ENCODE measurements around the gene COL4A4. TPM values are rescaled to one million over a fixed set of nuclear protein-coding genes. Genes with fewer than 3 reads are reported as not detected.
A peak's percentile ranks its signal among the peaks of the same experiment; 100 is the strongest.

The COL4A4 gene
- total RNA-seq (2012; rRNA removed) (0.28 TPM in 1 of 2 replicates, not detected in the other), polyA plus RNA-seq (2012; rRNA removed) (0.02 TPM in 1 of 2 replicates, not detected in the other), Bru-seq, nascent RNA (percentile 3 among the genes with signal in this experiment), BruChase-seq, experiment 1, labeled RNA remaining after a 6-hour chase (percentile 3 among the genes with signal in this experiment), BruChase-seq, experiment 2, labeled RNA remaining after a 2-hour chase (percentile 3 among the genes with signal in this experiment)
- under 0.01 TPM in 1 of 2 replicates, not detected in the other for polyA plus RNA-seq (2012; cell fraction: cytosol; rRNA removed)
- polyA plus RNA-seq (2012; cell fraction: nucleus; rRNA removed; ENCODE audit: low replicate concordance) = 0.01 and 0.02 TPM in 2 replicates
- long read RNA-seq = 0 reads

DNA sequence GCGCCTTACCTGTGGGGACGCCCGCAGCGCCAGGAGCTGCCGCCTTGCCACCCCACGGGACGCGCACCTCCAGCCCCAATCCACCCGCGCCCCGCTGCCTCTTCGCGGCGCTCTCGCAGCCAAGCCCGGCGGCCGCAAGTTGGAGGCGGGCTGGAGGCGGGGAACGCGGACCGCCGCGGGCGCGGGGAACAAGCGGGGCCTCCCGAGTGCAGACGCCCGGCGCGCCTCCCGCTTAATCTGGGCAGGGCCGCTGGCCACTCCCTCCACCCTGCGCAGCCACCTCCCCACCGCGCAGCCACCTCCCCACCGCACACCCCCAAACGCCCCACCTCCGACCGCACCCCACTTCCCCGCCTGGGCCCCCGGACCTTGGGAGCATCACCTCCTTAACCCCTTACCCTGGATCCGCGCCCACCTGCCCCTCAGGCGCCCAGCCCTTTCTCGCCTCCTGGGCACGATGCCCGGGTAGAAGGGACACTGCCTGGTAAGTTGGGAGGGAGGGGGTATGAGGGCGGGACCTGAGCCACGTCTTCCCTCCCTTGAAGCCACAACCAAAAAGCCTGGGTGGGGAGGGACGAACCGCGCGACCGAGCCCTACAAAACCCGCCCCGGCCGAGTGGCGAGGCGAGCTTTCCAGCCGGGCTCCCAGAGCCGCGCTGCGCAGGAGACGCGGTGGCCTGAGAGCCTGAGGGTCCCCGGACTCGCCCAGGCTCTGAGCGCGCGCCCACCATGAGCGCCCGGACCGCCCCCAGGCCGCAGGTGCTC, at the start of gene COL4A4, which contains the start of gene COL4A3:
TSS of gene COL4A4 (minus strand) at position 208 of the 765 bp plus-strand sequence. CDS start 16,722 bp downstream, outside the sequence.
TSS of gene COL4A3 (plus strand) at position 627 of the 765 bp plus-strand sequence. CDS start at position 730, 103 bp downstream.
- no peak within 1 kb of the TSS for H2BK5ac ChIP-seq (ENCODE audit: low read depth, low read length, poor library complexity, severe bottlenecking)
- ChIA-PET POLR2A (ENCODE audit: unreplicated experiment) (no interaction called here), CTCF (no interaction called here)
- no TSS peak for BruUV-seq (replicated peaks)
- H2AFZ ChIP-seq (replicated peaks; ENCODE audit: low read length, poor library complexity) = peak within 1 kb of the TSS; percentile 63
- H3K27ac ChIP-seq (ENCODE audit: insufficient read depth, low read length) = no peak within 1 kb of the TSS
- WGBS, 2 experiments (ENCODE audit: extremely low coverage in 2 of 2, insufficient read length in 1 of 2) = 2% methylated on average over 37 of the region's 77 CpGs; no CpG with 5 or more reads in 1 of the 2 experiments
- peak within 1 kb of the TSS; percentile 21 for H3K4me3 ChIP-seq (ENCODE audit: insufficient read depth, low read depth, low read length)
- no peak within 1 kb of the TSS for H3K14ac ChIP-seq (replicated peaks; ENCODE audit: low read depth, low read length)
- H3K36me3 ChIP-seq (ENCODE audit: control insufficient read depth, insufficient read depth, low read length) = no peaks in the 10 kb centered on the region
- H3K4me2 ChIP-seq (ENCODE audit: low read depth, low read length) = peak within 1 kb of the TSS; percentile 67
- no peaks in the 10 kb centered on the region; the same call in 1 of the 2 replicates for H3K4me1 ChIP-seq (ENCODE audit: control insufficient read depth, insufficient read depth, low read length)
- in situ Hi-C loops (cut with MboI; ENCODE audit: low sequenced_read_pairs) = no loop called here
- H4K91ac ChIP-seq (ENCODE audit: insufficient read depth, low read depth, low read length) = no peak within 1 kb of the TSS
- H4K5ac ChIP-seq (ENCODE audit: low read depth, low read length) = no peak within 1 kb of the TSS
- no peak within 1 kb of the TSS for H2BK20ac ChIP-seq (ENCODE audit: low read depth, low read length)
- no peak within 1 kb of the TSS for H3K18ac ChIP-seq (ENCODE audit: low read depth, low read length)
- H3K9ac ChIP-seq (ENCODE audit: low read depth, low read length) = no peak within 1 kb of the TSS
- no peaks in the 10 kb centered on the region for H3K9me1 ChIP-seq (ENCODE audit: insufficient read depth, low read length)
- H4K20me1 ChIP-seq (ENCODE audit: insufficient read depth, low read length) = no peaks in the 10 kb centered on the region
- H3K79me1 ChIP-seq (ENCODE audit: low read depth in 1 of 2, low read length in 2 of 2) = no peaks in the 10 kb centered on the region
- no peak within 1 kb of the TSS for H4K8ac ChIP-seq (ENCODE audit: low read depth in 2 of 2, low read length in 2 of 2)
- DNase-seq (no peak), ATAC-seq (ENCODE audit: low read depth) (peak; percentile 49)
- no peak within 1 kb of the TSS for H2BK15ac ChIP-seq (ENCODE audit: low read depth, low read length)
- H3K9me3 ChIP-seq (ENCODE audit: control insufficient read depth, insufficient read depth, low read length) = peaks cover 3% of the 10 kb centered on the region
- H3K23ac ChIP-seq (ENCODE audit: low read depth, low read length) = no peak within 1 kb of the TSS
- H3K4ac ChIP-seq (ENCODE audit: low read depth, low read length) = no peak within 1 kb of the TSS
- H2AK5ac ChIP-seq (ENCODE audit: low read depth, low read length) = no peak within 1 kb of the TSS
- no peak within 1 kb of the TSS for H2AK9ac ChIP-seq (replicated peaks; ENCODE audit: low read depth, low read length, poor library complexity)
- H3K27me3 ChIP-seq (ENCODE audit: control insufficient read depth, insufficient read depth, low read length) = peaks cover 29% of the 10 kb centered on the region
- H2BK120ac ChIP-seq (ENCODE audit: low read depth, low read length) = no peak within 1 kb of the TSS
- no peak within 1 kb of the TSS for H3K56ac ChIP-seq (ENCODE audit: extremely low read depth, insufficient read depth, low read length)
- intact Hi-C loops (cut with micrococcal nuclease) = no loop called here
- dilution Hi-C loops (cut with HindIII; ENCODE audit: low sequenced_read_pairs, unreplicated experiment) = no loop called here
- TF ChIP-seq POLR2A (IDR thresholded peaks at IDR 0.05; ENCODE audit: low read depth, low read length) = no peak
- no peak for TF ChIP-seq BHLHE40 (IDR thresholded peaks at IDR 0.05; ENCODE audit: low read depth, low read length)
- no peak for TF ChIP-seq FOS (IDR thresholded peaks at IDR 0.05; ENCODE audit: low read depth, low read length)
- TF ChIP-seq RFX5 (IDR thresholded peaks at IDR 0.05; ENCODE audit: low read depth, low read length) = no peak
- no peak for TF ChIP-seq CEBPB (IDR thresholded peaks at IDR 0.05; ENCODE audit: low read depth, low read length)
- no peak for TF ChIP-seq MAZ (IDR thresholded peaks at IDR 0.05; ENCODE audit: borderline replicate concordance, low read depth, low read length)
- TF ChIP-seq RAD21 (IDR thresholded peaks at IDR 0.05; ENCODE audit: low read length) = no peak
- no peak for TF ChIP-seq RCOR1 (IDR thresholded peaks at IDR 0.05; ENCODE audit: insufficient replicate concordance, low read length)
- TF ChIP-seq, protein P1, sequence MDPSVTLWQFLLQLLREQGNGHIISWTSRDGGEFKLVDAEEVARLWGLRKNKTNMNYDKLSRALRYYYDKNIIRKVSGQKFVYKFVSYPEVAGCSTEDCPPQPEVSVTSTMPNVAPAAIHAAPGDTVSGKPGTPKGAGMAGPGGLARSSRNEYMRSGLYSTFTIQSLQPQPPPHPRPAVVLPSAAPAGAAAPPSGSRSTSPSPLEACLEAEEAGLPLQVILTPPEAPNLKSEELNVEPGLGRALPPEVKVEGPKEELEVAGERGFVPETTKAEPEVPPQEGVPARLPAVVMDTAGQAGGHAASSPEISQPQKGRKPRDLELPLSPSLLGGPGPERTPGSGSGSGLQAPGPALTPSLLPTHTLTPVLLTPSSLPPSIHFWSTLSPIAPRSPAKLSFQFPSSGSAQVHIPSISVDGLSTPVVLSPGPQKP (IDR thresholded peaks at IDR 0.05; ENCODE audit: borderline replicate concordance, low read depth, low read length) = no peak
- TF ChIP-seq, protein P2, sequence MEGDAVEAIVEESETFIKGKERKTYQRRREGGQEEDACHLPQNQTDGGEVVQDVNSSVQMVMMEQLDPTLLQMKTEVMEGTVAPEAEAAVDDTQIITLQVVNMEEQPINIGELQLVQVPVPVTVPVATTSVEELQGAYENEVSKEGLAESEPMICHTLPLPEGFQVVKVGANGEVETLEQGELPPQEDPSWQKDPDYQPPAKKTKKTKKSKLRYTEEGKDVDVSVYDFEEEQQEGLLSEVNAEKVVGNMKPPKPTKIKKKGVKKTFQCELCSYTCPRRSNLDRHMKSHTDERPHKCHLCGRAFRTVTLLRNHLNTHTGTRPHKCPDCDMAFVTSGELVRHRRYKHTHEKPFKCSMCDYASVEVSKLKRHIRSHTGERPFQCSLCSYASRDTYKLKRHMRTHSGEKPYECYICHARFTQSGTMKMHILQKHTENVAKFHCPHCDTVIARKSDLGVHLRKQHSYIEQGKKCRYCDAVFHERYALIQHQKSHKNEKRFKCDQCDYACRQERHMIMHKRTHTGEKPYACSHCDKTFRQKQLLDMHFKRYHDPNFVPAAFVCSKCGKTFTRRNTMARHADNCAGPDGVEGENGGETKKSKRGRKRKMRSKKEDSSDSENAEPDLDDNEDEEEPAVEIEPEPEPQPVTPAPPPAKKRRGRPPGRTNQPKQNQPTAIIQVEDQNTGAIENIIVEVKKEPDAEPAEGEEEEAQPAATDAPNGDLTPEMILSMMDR (conservative IDR thresholded peaks at IDR 0.05; ENCODE audit: low read depth, low read length) = no peak
- TF ChIP-seq NFE2L2 (IDR thresholded peaks at IDR 0.05; ENCODE audit: low read depth, low read length) = no peak
- TF ChIP-seq SMC3 (IDR thresholded peaks at IDR 0.05; ENCODE audit: low read depth, low read length) = no peak
- no peak for TF ChIP-seq CHD1 (IDR thresholded peaks at IDR 0.05; ENCODE audit: low read depth, low read length)
- TF ChIP-seq, protein P3, sequence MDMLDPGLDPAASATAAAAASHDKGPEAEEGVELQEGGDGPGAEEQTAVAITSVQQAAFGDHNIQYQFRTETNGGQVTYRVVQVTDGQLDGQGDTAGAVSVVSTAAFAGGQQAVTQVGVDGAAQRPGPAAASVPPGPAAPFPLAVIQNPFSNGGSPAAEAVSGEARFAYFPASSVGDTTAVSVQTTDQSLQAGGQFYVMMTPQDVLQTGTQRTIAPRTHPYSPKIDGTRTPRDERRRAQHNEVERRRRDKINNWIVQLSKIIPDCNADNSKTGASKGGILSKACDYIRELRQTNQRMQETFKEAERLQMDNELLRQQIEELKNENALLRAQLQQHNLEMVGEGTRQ (IDR thresholded peaks at IDR 0.05; ENCODE audit: low read depth, low read length) = no peak
